GM21390 (cell line): ENCODE measurements around the gene CERS6.
A peak's percentile ranks its signal among the peaks of the same experiment; 100 is the strongest.

Experiments used
- ATAC-seq: cut with Tn5 transposase; IDR thresholded peaks from one replicate; pipeline ENCODE4 v1.9.1; 2021; ENCODE audit not compliant: unreplicated experiment

CERS6 gene

DNA sequence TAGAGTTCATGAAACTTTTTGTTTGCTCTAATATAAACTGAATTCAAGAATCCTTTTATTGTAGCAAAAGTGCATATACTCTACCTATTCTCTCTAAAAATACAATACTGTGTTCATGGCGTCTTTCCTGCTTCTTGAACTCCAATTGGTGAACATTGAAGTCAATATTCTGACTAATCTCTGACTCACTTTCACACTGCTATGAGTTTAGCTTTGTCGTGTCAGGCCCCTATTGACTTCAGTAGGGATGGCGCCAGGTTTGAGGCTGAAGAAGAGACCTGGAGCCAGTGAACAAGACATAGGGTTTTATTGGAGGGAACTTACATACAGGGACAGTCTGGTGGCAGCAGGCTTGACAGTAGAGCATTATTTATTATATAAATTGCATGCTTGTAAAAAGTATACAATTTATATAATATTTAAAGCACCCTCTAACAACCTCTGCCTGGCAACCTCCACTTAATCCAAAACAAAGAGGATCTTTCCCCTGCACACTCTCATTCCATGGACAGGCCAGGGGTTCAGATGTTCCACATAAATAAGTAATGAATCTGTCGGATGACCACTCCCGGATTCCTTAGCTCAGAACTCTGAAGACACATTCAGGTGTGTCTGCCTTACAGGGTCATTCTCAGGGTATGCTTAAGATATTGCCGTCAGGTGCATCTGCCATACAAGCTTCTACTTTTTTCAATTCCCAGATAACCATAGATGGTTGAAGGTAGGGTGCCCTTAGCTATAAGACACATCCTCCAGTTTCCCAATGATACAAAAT, 141.0 kb downstream of the CERS6 start:
- no peak for ATAC-seq

DNA sequence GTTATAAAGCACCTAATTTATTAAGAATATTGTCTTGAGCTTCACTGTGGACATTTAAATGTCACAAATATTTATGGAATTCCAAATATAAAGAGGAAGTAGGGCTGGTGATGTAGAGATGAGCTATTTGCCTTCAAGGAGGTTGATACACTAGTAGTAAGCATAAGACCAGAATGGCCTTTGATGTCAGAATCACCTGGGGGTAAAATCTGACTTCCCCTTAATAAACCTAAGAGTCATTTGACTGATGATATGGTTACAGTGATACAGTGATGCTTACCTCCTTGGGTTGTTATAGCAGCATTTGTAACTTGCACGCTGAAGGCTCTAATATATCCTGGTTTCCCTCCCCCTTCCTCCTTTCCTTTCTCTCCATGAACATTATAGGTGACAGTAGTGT, 143.7 kb downstream of the CERS6 start:
- no peak for ATAC-seq

DNA sequence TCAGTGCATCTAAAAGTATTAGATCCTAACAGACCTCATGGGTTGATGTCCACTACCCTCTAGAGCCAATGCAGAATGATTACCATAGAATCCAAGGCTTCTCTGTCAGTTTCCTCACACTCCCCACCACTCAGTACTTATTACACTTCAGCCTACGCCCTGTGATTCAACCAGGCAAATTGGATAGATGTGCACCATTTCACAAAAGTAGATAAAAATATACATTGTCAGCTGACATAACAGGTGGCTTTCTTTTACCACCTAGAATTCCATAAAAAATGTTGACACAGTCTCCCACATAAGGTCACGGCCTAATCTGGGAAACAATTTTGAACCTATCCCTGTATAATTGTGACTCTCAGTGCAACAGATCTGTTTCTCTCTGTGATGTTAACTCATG, 144.9 kb downstream of the CERS6 start:
- ATAC-seq, result no peak

DNA sequence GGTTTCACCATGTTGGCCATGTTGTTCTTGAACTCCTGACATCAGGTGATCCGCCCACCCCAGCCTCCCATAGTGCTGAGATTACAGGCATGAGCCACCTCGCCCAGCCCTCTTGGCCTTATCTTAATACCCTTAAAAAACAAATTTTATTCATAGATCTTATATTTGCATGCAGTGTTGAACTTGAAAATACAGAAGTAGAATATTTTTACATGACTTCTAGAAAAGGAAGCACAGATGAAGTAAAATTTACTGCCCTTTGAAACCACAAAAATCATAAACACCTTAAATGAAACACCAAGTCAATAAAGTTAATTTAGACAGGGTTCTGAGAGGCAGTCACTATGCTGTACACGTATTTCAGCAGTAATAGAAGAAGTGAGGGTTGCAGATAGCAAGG, 145.7 kb downstream of the CERS6 start:
- ATAC-seq, result peak; percentile 75

DNA sequence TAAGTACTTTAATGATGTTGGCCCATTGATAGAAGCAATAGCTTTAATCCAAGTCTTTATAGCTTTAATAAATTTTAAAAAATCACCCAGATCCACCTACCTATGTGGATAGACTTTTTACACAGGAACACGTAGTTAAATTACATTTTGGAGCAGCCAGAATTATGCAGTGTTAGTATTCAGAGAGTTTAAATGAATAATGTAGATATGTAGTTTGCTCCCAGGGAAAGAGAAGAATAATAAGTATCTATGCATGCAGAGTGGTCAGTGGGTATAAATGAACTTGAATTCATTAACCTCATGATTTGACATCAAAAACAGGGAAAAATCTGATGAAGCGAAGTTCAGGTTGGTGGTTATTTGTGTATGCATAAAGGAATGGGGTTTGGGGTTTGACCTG, 146.3 kb downstream of the CERS6 start:
- no peak for ATAC-seq

DNA sequence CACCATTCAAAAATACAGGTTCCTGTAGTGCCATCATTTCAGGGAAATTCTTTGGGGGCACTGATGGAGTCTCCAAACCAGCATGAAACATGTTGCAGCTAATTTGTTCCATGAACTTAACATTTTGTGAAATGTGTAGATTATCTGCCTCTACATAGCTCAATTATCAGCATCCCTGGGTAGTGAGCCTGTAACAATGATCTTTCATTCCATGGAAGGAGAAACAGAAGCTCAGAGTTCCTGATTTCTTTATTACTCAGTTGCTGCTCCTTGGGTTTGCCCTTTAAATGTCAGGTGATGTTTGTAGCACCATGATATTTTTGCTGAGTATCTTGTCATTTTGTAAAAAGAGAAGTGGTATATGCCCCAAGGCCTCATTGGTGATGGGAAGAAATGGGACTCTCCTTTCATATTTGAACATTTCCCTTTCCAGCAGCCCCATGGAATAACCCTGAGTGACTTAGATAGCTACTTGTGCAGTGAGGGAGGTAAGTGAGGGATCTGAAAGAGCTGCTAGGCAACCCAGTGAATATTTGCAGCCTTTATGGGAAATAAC, 146.9 kb downstream of the CERS6 start:
- ATAC-seq, result no peak

DNA sequence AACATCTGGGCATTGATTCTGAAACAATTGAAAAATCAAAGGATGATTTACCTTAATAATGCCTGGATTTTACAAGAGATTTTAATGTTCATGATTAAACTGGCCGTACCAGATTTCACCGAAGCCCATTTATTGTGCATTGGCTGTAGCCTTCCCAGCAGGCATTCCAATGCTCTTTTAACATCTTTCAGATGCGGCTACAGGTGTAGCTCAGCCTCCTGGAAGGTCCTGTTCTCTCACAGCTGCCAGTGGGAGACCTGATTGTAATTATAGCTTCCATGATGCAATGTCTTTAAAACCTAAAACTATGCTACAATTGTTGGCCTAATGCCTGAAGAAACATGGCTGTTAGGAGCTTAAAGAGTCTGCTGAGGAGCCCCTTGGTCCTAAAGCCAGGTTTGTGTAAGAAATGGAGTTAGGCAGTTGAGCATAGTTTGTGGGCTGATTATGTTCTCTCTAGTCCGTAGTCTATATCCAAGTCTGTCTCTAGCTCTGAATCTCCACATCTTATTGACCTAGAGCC, 147.4 kb downstream of the CERS6 start:
- no peak for ATAC-seq

DNA sequence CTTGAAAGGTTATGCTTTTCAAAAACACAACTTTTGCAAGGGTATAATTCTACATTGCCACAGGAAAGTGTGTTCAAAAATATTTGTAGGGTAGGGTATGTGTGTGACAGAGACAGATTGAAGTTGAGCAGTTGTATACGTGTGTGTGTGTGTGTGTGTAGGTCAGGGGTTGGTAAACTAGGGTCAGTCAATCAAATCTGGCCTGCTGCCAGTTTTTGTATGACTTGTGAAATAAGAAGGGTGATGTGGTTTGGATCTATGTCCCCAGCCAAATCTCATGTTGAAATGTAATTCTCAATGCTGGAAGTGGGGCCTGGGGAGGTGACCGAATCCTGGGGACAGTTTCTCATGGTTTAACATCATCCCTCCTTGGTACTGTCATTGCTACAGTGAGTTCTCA, 148.2 kb downstream of the CERS6 start:
- no peak for ATAC-seq

DNA sequence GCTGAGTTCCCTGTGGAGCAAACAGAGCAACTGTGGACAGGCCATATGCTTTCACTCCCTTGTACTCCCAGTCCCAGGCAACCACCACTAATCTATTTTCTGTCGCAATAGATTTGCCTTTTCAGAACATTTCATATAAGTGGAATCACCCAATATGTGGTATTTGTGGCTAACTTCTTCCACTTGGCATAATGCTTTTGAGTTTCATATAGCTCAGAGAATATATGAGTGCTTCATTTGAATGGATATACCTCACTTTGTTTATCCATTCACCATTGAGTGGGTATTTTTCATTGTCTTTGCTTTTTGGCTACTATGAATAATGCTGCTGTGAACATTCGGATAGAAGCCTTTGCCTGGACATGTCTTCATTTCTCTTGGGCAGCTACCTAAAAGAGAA, 151.9 kb downstream of the CERS6 start:
- ATAC-seq, result no peak

DNA sequence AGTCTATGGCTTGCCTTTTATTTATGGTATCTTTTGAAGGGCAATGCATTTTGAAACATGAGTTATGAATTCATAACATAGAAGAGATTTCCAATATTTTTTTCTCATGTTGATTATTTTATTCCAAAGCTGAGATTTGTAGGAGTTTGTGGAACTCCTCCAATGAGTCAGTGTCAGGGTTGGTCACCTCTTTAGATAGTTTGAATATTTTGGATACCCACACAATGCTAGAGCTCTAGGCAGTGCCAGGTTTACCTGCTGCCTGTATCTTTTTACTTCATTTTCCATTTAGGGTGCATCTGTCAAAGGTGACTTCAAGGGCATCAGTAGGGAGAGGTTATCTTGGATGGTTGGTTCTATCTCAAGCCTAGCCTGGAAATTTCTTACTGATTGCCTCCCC, 152.7 kb downstream of the CERS6 start:
- ATAC-seq, result no peak

DNA sequence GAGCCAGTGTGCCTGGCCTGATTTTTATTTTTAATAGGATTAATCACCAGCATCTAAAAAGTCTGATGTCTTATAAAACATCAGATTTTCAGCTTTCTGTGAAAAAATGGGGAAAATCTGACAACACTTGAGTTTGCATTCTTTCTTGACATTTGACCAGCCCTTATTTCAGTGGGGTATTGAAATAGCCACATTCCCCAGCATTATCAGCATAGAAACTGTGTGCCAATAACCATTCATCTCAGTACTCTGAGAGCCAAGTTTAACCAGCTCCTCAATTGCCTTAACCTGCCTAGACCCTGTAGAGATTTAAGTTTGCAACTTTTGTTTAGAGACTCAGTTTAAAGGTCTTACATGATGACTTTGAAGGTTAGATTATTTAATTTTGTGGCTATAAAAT, 155.0 kb downstream of the CERS6 start:
- no peak for ATAC-seq

DNA sequence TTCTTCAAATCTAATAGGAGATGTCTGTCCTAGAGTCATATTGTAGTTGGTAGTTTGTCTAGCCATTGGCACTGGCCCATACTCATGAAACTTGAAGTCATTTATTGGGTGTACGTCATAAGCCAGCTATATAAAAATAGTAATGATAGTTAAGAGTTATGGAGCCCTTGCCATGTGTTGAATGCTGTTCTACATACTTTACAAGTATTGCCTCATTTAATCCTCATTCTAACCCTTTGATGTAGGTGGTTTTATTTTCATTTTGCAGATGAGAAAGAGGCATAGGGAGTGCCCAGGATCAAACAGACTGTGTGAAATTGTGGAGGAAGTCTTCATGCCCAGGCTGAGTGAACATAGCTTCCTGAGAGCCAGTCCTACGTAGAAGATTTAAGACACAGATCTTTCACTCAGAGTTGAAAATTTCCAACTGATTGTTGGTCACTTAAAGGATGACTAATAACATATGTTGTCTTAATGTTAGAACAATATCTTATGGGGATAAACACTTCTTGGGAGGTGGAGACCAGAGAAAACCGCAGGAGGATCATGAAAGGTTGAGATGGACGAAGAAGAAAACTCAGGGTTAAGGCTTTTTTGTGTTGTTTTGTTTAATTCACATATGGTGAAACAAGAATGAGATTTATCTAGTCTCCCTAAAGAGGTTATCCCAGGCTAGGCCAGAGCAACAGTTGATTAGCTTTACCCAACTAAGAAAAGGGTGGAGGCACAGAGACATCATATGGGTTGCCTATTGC, 156.0 kb downstream of the CERS6 start:
- no peak for ATAC-seq

DNA sequence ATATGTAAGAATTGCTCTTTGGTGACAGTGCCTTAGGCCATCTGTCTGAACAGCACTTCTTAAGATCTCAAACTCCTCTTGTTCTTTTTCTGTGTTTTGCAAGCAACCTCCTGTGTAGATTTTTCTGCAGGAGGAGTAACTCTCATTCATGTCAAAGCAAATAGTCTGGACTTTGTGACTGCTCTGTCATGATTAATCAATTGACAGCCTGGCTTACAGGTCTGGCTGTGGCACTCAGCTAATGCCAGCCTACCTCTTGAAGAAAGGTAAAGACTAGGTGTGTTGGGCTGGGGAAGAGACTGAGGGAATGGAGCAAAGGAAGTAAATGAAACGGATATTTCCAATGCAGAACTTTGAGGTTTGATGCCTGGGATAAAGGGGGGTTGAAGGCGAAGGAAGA, 156.6 kb downstream of the CERS6 start:
- no peak for ATAC-seq

DNA sequence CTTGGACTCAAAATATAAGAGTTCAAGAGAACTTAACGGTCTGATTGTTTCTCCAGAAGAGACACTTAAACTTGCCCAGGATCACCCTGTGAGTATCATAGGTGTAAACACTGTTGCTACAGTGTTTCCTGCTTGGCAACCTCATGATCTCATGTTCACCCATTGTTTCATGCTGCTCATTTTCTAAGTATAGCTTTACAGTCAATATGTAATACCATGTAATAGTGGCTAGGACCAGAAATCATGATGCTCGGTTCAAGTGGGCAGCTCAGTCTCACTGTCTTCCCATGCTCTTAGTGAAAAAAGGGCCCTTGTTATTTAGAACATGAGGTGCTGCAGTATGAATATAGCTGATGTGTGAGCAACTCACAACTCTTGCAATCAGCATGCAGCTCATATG, 157.5 kb downstream of the CERS6 start:
- ATAC-seq, result no peak

DNA sequence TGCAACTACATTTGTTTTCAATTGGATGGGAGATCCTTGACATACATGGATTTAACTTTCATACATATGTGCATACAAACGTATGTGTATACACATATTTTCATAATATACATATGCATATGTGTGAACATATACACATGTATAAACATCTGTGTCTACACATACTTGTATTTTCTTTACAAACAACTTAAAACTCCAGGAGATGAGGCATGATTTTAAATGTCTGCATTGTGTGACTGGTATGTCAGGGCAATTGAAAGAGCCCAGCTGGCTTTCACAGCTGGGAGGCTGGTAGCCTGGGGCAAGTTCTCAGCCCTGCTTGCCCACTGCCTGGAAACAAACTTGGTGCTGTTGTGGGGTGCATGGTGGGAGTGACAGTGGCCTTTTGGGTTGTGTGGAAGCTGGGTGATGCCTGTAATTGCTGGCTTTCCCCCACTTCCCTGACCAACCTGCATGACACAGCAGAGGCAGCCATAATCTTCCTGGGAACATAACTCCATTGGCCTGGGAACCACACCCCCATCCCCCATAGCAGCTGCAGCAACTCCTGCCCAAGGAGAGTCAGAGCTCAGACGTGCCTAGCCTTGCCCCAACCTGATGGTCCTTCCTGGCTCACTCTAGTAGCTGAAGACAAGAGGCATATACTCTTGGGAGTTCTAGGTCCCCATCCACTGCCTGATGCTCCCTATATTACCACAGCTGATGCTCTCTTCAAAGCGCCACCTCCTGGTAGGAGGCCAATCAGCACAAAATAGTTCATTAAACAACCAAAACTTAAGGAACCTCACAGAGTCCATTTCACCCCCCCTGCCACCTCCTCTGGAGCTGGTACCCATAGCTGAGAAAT, 158.3 kb downstream of the CERS6 start:
- ATAC-seq, result no peak

DNA sequence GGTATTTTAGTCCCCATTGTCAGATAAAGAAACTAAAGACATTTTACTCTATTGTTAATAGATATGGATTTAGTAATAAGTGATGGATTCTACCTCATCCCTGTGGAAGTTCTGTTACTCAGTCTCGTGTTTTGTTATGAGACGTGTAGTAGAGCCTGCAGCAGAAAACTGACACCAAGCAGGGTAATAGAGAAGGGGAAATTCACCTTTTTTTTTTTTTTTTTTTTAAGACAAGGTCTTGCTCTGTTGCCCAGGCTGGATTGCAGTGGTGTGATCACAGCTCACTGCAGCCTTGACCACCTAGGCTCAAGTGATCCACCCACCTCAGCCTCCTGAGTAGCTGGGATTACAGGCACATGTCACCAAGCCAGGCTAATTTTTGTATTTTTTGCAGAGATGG, 164.5 kb downstream of the CERS6 start:
- no peak for ATAC-seq

DNA sequence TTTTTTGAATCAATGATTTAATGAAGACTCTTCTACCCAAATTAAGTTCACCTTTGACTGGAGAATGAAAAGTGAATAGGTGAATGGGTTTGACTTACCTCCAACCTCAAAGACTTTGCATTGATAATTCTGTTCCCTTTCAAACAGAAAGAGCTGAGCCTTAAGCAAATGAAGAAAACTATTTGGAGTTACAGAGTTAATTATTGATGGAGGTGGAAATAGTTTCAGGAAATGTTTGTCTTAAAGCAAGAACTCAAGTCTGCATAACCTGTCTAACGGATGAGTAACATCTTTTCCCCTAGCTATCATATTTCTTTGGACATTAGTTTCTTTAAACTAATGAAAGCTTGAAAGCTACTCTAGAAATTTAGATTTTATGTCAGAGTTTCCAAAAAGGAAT, 166.5 kb downstream of the CERS6 start:
- ATAC-seq, result no peak

DNA sequence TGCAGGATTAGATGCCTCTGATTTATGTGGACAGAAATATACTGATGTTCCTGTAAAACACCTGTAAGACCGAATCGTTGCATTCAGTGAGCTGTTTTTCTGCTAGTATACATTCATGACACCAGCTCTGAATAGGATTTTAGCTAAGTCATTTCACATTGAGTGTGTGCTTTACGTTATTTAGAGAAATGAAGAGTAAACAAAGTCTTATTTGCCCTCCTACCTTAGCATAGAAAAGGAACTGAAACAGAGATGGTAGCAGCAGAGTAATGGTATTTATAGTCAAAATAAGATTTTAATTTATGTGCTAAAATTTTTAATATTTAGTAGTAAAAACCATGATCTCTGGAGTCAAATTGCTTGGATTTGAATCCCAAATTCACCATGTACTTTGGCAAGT, 168.0 kb downstream of the CERS6 start:
- peak; percentile 48 for ATAC-seq

DNA sequence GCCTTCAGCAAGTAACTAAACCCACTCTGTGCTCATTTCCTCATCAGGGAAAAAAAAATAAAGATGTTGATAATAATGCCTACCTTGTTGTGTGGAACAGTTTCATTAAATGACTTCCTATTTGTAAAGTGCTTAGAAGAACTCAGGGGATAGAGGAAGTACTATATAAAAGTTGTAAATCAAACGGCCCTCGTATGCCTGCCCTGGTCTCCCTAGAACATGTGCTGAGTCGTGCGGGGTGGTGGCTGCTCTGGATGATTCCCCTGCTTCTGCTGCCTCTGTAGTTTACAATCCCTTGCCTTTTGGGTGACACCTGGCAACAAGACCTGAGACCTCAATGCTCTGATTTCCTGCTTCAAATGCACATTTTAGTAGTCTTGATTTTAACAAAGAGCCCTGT, 170.0 kb downstream of the CERS6 start:
- no peak for ATAC-seq

DNA sequence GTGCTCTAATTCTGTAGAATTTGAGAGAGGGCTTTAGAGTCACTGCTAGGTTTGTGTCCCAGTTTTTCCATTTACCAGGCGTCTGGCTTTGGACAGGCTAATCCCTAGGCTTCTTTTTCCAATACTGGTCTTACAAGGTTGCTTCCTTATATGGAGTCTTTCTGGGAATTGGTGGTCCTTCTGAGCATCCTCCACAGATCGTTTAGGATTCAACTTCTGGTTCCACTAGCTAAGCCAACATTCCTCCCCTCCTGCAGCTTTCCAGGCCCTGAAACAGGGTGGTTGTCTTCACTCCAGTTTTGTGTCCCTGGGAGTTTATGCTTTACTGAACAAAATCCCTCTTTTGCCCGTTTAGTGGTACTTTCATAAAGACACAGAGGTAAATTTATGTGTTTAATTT, 170.6 kb downstream of the CERS6 start:
- ATAC-seq, result no peak

DNA sequence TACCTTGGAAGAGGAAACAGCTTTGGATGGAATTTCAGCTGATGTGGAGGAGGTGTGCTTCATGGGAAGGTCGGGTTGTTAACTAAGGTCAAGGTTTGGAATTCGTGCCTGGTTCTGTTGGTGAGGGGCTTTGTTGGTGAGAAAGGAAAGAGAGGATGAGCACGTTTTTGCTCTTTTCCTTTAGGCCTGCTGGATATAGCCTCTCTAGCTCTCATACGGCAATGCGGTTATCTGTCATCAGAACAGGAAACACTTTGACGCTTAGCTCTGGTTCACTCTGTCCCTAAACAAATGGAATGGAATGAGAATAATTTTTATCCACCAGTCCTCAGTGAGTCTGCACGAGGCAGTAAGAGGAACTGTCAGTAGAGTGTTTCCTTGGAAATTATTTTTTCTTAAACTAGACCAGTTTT, 176.6 kb downstream of the CERS6 start:
- ATAC-seq, result no peak
